Esophagus (tissue), 2 donors: Measurements from ENCODE around the gene ENPP4. TPM values are rescaled to one million over a fixed set of nuclear protein-coding genes. Genes with fewer than 3 reads are reported as not detected.
"Not testable (repeated sequence)": the region's sequence is repeated elsewhere in the genome, so short reads cannot be mapped to it uniquely, and the experiment has no call there.

ENCODE experiments used
- H3K27ac ChIP-seq, 2 donors: one replicate each; pipeline ENCODE4 v1.5.1; 2013; ENCODE audit warnings: low read depth in 2 of 2, mild to moderate bottlenecking in 2 of 2, inconsistent platforms in 1 of 2, low read length in 1 of 2, moderate library complexity in 1 of 2
- H3K27me3 ChIP-seq, 2 donors: one replicate each; pipeline ENCODE4 v1.6.1; 2013; ENCODE audit warnings: low read length in 2 of 2, control low read depth in 1 of 2, mild to moderate bottlenecking in 1 of 2; ENCODE audit not compliant: insufficient read depth in 2 of 2, control insufficient read depth in 1 of 2
- H3K36me3 ChIP-seq, 2 donors: one replicate each; pipeline ENCODE4 v1.6.1; 2013; ENCODE audit warnings: low read length in 1 of 2; ENCODE audit not compliant: control insufficient read depth in 2 of 2, insufficient read depth in 2 of 2
- H3K4me1 ChIP-seq, 2 donors: one replicate each; pipeline ENCODE4 v1.6.1; 2013; ENCODE audit warnings: low read length in 1 of 2; ENCODE audit not compliant: control insufficient read depth in 2 of 2, insufficient read depth in 2 of 2
- H3K4me3 ChIP-seq, 2 donors: one replicate each; pipeline ENCODE4 v1.5.1; 2013; ENCODE audit warnings: low read length in 2 of 2, mild to moderate bottlenecking in 2 of 2, low read depth in 1 of 2, moderate library complexity in 1 of 2
- H3K9me3 ChIP-seq, 2 donors: one replicate each; pipeline ENCODE4 v1.6.1; 2013; ENCODE audit warnings: mild to moderate bottlenecking in 2 of 2, low read depth in 1 of 2, low read length in 1 of 2, moderate library complexity in 1 of 2; ENCODE audit not compliant: control insufficient read depth in 2 of 2, insufficient read depth in 1 of 2
- WGBS, 2 donors: extraction: QIAGEN DNeasy Blood & Tissue Kit; methylation state at CpG; one replicate each; pipeline ENCODE4 v1.1.7; 2013; 5-methylcytosine and 5-hydroxymethylcytosine counted together
- polyA plus RNA-seq, 2 donors: library from polyadenylated mRNA; stranded (reverse); fragments of 200-250 nt; gene quantifications; one replicate each; pipeline ENCODE4 v1.2.3, GENCODE V29; 2013
- donor health status: healthy with polysubstance abuse.
- donor health status: Bipolar disorder and iron deficiency.

Gene ENPP4
- polyA plus RNA-seq = 1 to 10 TPM in 1 of 2 donors, under 1 TPM in 1; 0.67 to 1.1 TPM

GRCh38 chr6:46129629-46130511 lies at the start of gene ENPP4:
Gene ENPP4, plus strand, starts transcription at chr6:46129989. Its CDS starts 9,595 bp downstream, at chr6:46139584.
- H3K4me3 ChIP-seq = peak within 1 kb of the TSS; percentile 57 to 64
- WGBS, 2 donors = 1 to 2% methylated on average over 60 to 61 of the region's 61 CpGs
- no peaks in the 10 kb centered on the region for H3K36me3 ChIP-seq
- no peaks in the 10 kb centered on the region for H3K27me3 ChIP-seq
- H3K4me1 ChIP-seq = no peaks in the 10 kb centered on the region
- peak within 1 kb of the TSS; percentile 26 to 64 for H3K27ac ChIP-seq
- no peaks in the 10 kb centered on the region for H3K9me3 ChIP-seq

GRCh38 chr6:46080111-46080510 lies 49.7 kb upstream of the ENPP4 start:
- 71 to 72% methylated on average over 4 of the region's 4 CpGs for WGBS, 2 donors
- no peak overlapping the region for H3K27ac ChIP-seq
- no peak overlapping the region for H3K4me3 ChIP-seq
- no peaks in the 10 kb centered on the region for H3K36me3 ChIP-seq
- no peaks in the 10 kb centered on the region for H3K9me3 ChIP-seq
- no peaks in the 10 kb centered on the region for H3K4me1 ChIP-seq
- H3K27me3 ChIP-seq = no peaks in the 10 kb centered on the region

- H3K36me3 ChIP-seq, H3K4me3 ChIP-seq, H3K27me3 ChIP-seq, H3K9me3 ChIP-seq, H3K4me1 ChIP-seq, H3K27ac ChIP-seq: not testable (repeated sequence)
- 75 to 82% methylated on average over 10 of the region's 10 CpGs for WGBS, 2 donors
These were observed 44.1 kb upstream of the ENPP4 start for GRCh38 chr6:46085688-46086087.

- Histone ChIP-seq H3K4me1 (no peaks in the 10 kb centered on the region), H3K4me3 (no peak overlapping the region), H3K27me3 (no peaks in the 10 kb centered on the region), H3K9me3 (peaks cover 6% of the 10 kb centered on the region in 2 donors), H3K36me3 (no peaks in the 10 kb centered on the region), H3K27ac (no peak overlapping the region)
- 38 to 39% methylated on average over 10 of the region's 10 CpGs for whole genome bisulfite sequencing, 2 donors
These were observed 39.4 kb upstream of the ENPP4 start for GRCh38 chr6:46090115-46091079.

- WGBS, 2 donors = 96 to 97% methylated on average over 1 of the region's 1 CpG
- H3K4me3 ChIP-seq = no peak overlapping the region
These were observed 38.7 kb upstream of the ENPP4 start for GRCh38 chr6:46091080-46091478.

GRCh38 chr6:46095251-46095650 lies 34.5 kb upstream of the ENPP4 start:
- Histone ChIP-seq H3K9me3 (peaks cover 6% of the 10 kb centered on the region in 2 donors), H3K4me3 (no peak overlapping the region), H3K27ac (no peak overlapping the region), H3K36me3 (no peaks in the 10 kb centered on the region), H3K4me1 (no peaks in the 10 kb centered on the region), H3K27me3 (no peaks in the 10 kb centered on the region)
- WGBS, 2 donors = 97% methylated on average over 2 of the region's 2 CpGs

More at GRCh38 chr6:46091080-46091478, 38.7 kb upstream of the ENPP4 start:
- Histone ChIP-seq H3K36me3 (no peaks in the 10 kb centered on the region), H3K9me3 (peaks cover 6% of the 10 kb centered on the region in 2 donors), H3K4me1 (no peaks in the 10 kb centered on the region), H3K27me3 (no peaks in the 10 kb centered on the region), H3K27ac (no peak overlapping the region)

- no peaks in the 10 kb centered on the region for H3K36me3 ChIP-seq
These were observed 32.4 kb upstream of the ENPP4 start for GRCh38 chr6:46097366-46097765.

GRCh38 chr6:46098678-46099077 lies 31.1 kb upstream of the ENPP4 start:
- Histone ChIP-seq H3K36me3 (no peaks in the 10 kb centered on the region), H3K4me3 (no peak overlapping the region), H3K4me1 (no peaks in the 10 kb centered on the region), H3K9me3 (peaks cover 6% of the 10 kb centered on the region in 2 donors), H3K27ac (no peak overlapping the region), H3K27me3 (no peaks in the 10 kb centered on the region)
- 43 to 58% methylated on average over 4 of the region's 4 CpGs for WGBS, 2 donors

More at GRCh38 chr6:46097366-46097765, 32.4 kb upstream of the ENPP4 start:
- Histone ChIP-seq H3K4me1 (no peaks in the 10 kb centered on the region), H3K27ac (no peak overlapping the region), H3K4me3 (no peak overlapping the region), H3K27me3 (no peaks in the 10 kb centered on the region), H3K9me3 (peaks cover 6% of the 10 kb centered on the region in 2 donors)

- no peaks in the 10 kb centered on the region for H3K4me1 ChIP-seq
- WGBS, 2 donors = 65 to 67% methylated on average over 3 of the region's 3 CpGs
- H3K36me3 ChIP-seq = no peaks in the 10 kb centered on the region
- H3K4me3 ChIP-seq = no peak overlapping the region
- H3K9me3 ChIP-seq = peaks cover 2% of the 10 kb centered on the region in 2 donors
- H3K27ac ChIP-seq = no peak overlapping the region
- H3K27me3 ChIP-seq = no peaks in the 10 kb centered on the region
These were observed 29.8 kb upstream of the ENPP4 start for GRCh38 chr6:46099952-46100351.
